K562 (cell line): ENCODE data around the gene VARS1. TPM values are rescaled to one million over a fixed set of nuclear protein-coding genes. Genes with fewer than 3 reads are reported as not detected.
A peak's percentile ranks its signal among the peaks of the same experiment; 100 is the strongest.

ENCODE experiments used
- ATAC-seq: fragments of 200-7000 bp; cut with Tn5 transposase; 3 replicates; pipeline ENCODE4 v1.9.1; 2020; ENCODE audit warnings: moderate library complexity
- BruUV-seq: library from RNA; stranded (reverse); fragments of 400-500 nt; replicated peaks from 2 replicates; lab custom pipeline; 2021; lab: Mats Ljungman, UMichigan
- CTCF ChIA-PET: fragments of 300-600 bp; formaldehyde crosslinking; extraction: SDS; loops from one replicate; lab custom pipeline; 2021; ENCODE audit warnings: low intra/inter-chr PET ratio; lab: Yijun Ruan, JAX
- POLR2A ChIA-PET: fragments of 300-600, 350-650 bp; sonication (Branson Sonifier 250); formaldehyde crosslinking; extraction: SDS; loops from one replicate; lab custom pipeline; 2021; ENCODE audit warnings: antibody characterized with exemption, inconsistent platforms; lab: Yijun Ruan, JAX
- DNase-seq, 4 experiments: peaks; one replicate each; pipeline versions ENCODE4 v3.0.0 to v3.0.0-alpha.2; 2011 to 2018; ENCODE audit warnings: low spot score in 3 of 4, mixed read lengths in 3 of 4; ENCODE audit errors: extremely low read depth in 1 of 4
- FAIRE-seq: peaks from 2 replicates; lab custom pipeline; 2011; peaks lifted over from hg19 to GRCh38; lab: Jason Lieb, UNC
- H2AFZ ChIP-seq: 2 replicates; pipeline ENCODE4 v1.6.0; 2011; ENCODE audit warnings: low read depth, low read length, control low read depth, inconsistent platforms
- H3K27ac ChIP-seq: fragments of 200-600 bp; 3 replicates; pipeline ENCODE4 v1.8.0; 2011; ENCODE audit warnings: low read depth, mild to moderate bottlenecking, control low read depth, inconsistent platforms, low read length, moderate library complexity, mixed read lengths; ENCODE audit errors: extremely low read depth
- H3K27me3 ChIP-seq, 2 experiments: fragments of 300-600 bp in 1 of 2; 2 replicates in 1 of 2; 3 replicates in 1 of 2; pipeline versions ENCODE4 v1.6.0 to v1.8.0; 2011; ENCODE audit warnings: inconsistent platforms in 2 of 2, low read length in 2 of 2, mild to moderate bottlenecking in 1 of 2, mixed read lengths in 1 of 2, moderate library complexity in 1 of 2; ENCODE audit not compliant: control insufficient read depth in 2 of 2, insufficient read depth in 2 of 2
- H3K36me3 ChIP-seq: fragments of 300-600 bp; 3 replicates; pipeline ENCODE4 v1.8.0; 2011; ENCODE audit warnings: mild to moderate bottlenecking, low read length, inconsistent platforms; ENCODE audit not compliant: control insufficient read depth, insufficient read depth
- H3K4me1 ChIP-seq, 2 experiments: fragments of 200-600 bp in 1 of 2; replicated peaks in 1 of 2; 2 replicates in 1 of 2; 3 replicates in 1 of 2; pipeline versions ENCODE4 v1.5.1 to v1.8.0; 2011; ENCODE audit warnings: inconsistent platforms in 2 of 2, low read length in 2 of 2, mild to moderate bottlenecking in 1 of 2, mixed read lengths in 1 of 2, moderate library complexity in 1 of 2; ENCODE audit not compliant: control insufficient read depth in 2 of 2, insufficient read depth in 2 of 2
- H3K4me2 ChIP-seq: 2 replicates; pipeline ENCODE4 v1.6.1; 2011; ENCODE audit warnings: low read length, control low read depth, inconsistent platforms, mixed read lengths; ENCODE audit not compliant: insufficient read depth
- H3K4me3 ChIP-seq: fragments of 200-600 bp; sonication (generic), shearing (Covaris generic); 2 replicates; pipeline ENCODE4 v1.5.1; 2016; ENCODE audit warnings: control low read depth, inconsistent platforms
- H3K79me2 ChIP-seq: fragments of 200-600 bp; 3 replicates; pipeline ENCODE4 v1.8.0; 2011; ENCODE audit warnings: low read length, inconsistent platforms; ENCODE audit not compliant: control insufficient read depth, insufficient read depth
- H3K9ac ChIP-seq, 2 experiments: 2 replicates each; pipeline versions ENCODE4 v1.6.0 to v1.6.1; 2011; ENCODE audit warnings: low read depth in 2 of 2, low read length in 2 of 2, control low read depth in 1 of 2, inconsistent platforms in 1 of 2, mild to moderate bottlenecking in 1 of 2, mixed read lengths in 1 of 2; ENCODE audit not compliant: insufficient read depth in 1 of 2
- H3K9me1 ChIP-seq: one replicate; pipeline ENCODE4 v1.6.0; 2011; ENCODE audit warnings: inconsistent platforms, mild to moderate bottlenecking, low read length, moderate library complexity; ENCODE audit not compliant: control insufficient read depth, insufficient read depth
- H3K9me3 ChIP-seq: replicated peaks from 2 replicates; pipeline ENCODE4 v1.5.1; 2011; ENCODE audit warnings: low read depth, low read length, inconsistent platforms; ENCODE audit not compliant: control insufficient read depth, insufficient read depth
- H4K20me1 ChIP-seq: replicated peaks from 2 replicates; pipeline ENCODE4 v1.6.1; 2011; ENCODE audit warnings: low read length, inconsistent platforms, mixed read lengths; ENCODE audit not compliant: control insufficient read depth, insufficient read depth
- DNMT1 ChIP-seq: fragments of 450-650 bp; IDR thresholded peaks from 2 replicates; pipeline ENCODE4 v1.6.1; 2016; ENCODE audit warnings: antibody characterized with exemption, mild to moderate bottlenecking
- KDM5B ChIP-seq: fragments of 200-600 bp; sonication (generic); IDR thresholded peaks from 2 replicates; pipeline ENCODE4 v1.6.1; 2012; ENCODE audit warnings: low read depth, mild to moderate bottlenecking, moderate library complexity, low read length, control low read depth, inconsistent platforms; ENCODE audit not compliant: insufficient replicate concordance
- MTA1 ChIP-seq: fragments of 450-650 bp; IDR thresholded peaks from 2 replicates; pipeline ENCODE4 v1.6.1; 2017; ENCODE audit warnings: borderline replicate concordance
- STAG1 ChIP-seq: sonication (generic); formaldehyde crosslinking; IDR thresholded peaks from 2 replicates; pipeline ENCODE4 v1.5.0; 2020; ENCODE audit warnings: missing genetic modification reagents, borderline replicate concordance
- TEAD1 ChIP-seq, 2 experiments: fragments of 450-650 bp in 1 of 2; sonication (generic) in 1 of 2; formaldehyde crosslinking; IDR thresholded peaks; 2 replicates each; pipeline versions ENCODE4 v1.4.0 to v1.8.0; 2020 to 2022; ENCODE audit warnings: mild to moderate bottlenecking in 2 of 2, missing genetic modification reagents in 1 of 2
- TEAD4 ChIP-seq, 2 experiments: sonication (generic) in 1 of 2; formaldehyde crosslinking in 1 of 2; IDR thresholded peaks; 2 replicates each; pipeline versions ENCODE4 v1.6.1 to v1.8.0; 2012 to 2022; ENCODE audit warnings: borderline replicate concordance in 1 of 2, inconsistent platforms in 1 of 2, low read length in 1 of 2, mild to moderate bottlenecking in 1 of 2, missing genetic modification reagents in 1 of 2
- ZFX ChIP-seq: sonication (generic); formaldehyde crosslinking; IDR thresholded peaks from 2 replicates; pipeline ENCODE4 v1.8.0; 2022; ENCODE audit warnings: mild to moderate bottlenecking, missing genetic modification reagents, moderate library complexity
- ZNF699 ChIP-seq: fragments of 250-450 bp; sonication (Bioruptor Pico); IDR thresholded peaks from 2 replicates; pipeline ENCODE4 v1.8.0; 2021; ENCODE audit warnings: mild to moderate bottlenecking, moderate library complexity; ENCODE audit not compliant: insufficient replicate concordance
- WGBS: fragments of 100-300 bp; shearing (Covaris generic); methylation state at CpG from one replicate; pipeline ENCODE4 v1.1.6; 2016; ENCODE audit warnings: low coverage, mixed read lengths; ENCODE audit not compliant: insufficient coverage; ENCODE audit errors: missing lambda C conversion rate; 5-methylcytosine and 5-hydroxymethylcytosine counted together
- in situ Hi-C: fragments of 300-500 bp; cut with MboI; formaldehyde crosslinking; loops from 4 replicates; pipeline ENCODE4 v1.15.0; 2018; ENCODE audit warnings: inconsistent platforms, mixed read lengths
- intact Hi-C: fragments of 100-400 bp; cut with micrococcal nuclease; formaldehyde crosslinking; loops from 2 replicates; pipeline ENCODE4 v1.14.2; 2022
- polyA plus RNA-seq, 8 experiments: library from polyadenylated mRNA; depleted of rRNA in 4 of 8; stranded (reverse) in 5 of 8; unstranded in 3 of 8; fragments of >200 nt; fragmentation: Nextera tagmentation in 2 of 8; fragmentation: Illumina TruSeq in 1 of 8; extraction: Ambion mirVana in 2 of 8; extraction: Trizol in 1 of 8; gene quantifications; 2 replicates each; pipeline versions ENCODE4 v1.2.1 to v1.2.3, GENCODE V29; 2011 to 2014; ENCODE audit warnings: inconsistent platforms in 1 of 8, missing spikeins in 1 of 8
- total RNA-seq, 7 experiments: library from RNA; depleted of rRNA in 6 of 7; stranded (reverse); fragments of >200 nt in 6 of 7; fragmentation: Illumina TruSeq in 2 of 7; extraction: Trizol in 2 of 7; gene quantifications; 2 replicates each; pipeline versions ENCODE4 v1.2.1 to v1.2.3, GENCODE V29; 2011 to 2021; ENCODE audit warnings: low replicate concordance in 1 of 7
- TF ChIP-seq, protein P1 (sequence below), 2 experiments: fragments of 150-350 bp in 1 of 2; IDR thresholded peaks; 2 replicates each; pipeline ENCODE4 v1.6.1; 2012 to 2016; ENCODE audit warnings: low read depth in 2 of 2, low read length in 2 of 2, mild to moderate bottlenecking in 1 of 2, moderate library complexity in 1 of 2

VARS1 gene
- total and polyA plus RNA-seq, 9 of the 15 experiments (the other 6 are each of a cell fraction or from before 2014, with no cell fraction given), result 2.9 to 488 (median 130) TPM

DNA sequence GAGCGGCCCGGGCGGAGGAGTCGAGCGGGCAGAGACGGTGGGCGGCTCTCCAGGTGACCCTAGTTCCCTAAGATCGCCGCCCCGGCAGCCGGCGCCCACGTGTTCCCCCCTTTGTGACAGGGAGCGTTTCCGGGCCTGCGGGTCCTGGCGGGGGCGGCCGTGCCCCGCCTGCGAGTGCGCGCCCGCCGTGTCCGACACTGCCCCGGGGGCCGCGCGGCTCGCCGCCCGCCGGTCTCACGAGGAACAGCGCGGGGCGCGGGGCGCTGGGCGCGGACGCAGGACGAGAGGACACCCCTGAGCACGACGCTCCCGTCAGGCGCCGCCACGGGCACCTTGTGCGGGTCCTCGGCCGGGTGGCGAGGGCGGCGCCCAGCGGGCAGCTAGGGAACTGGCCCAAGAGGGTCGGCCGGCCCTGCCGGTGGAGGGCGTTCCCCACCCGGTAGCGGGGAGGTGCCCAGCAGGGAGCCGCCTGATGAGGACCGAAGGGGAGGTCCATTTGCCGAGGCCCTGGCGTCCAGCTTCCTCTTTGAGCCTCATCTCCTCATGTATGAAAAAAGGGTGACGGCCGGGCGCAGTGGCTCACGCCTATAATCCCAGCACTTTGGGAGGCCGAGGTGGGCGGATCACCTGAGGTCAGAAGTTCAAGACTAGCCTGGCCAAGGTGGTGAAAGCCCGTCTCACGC, at the start of gene VARS1 (continued):
- TF ChIP-seq ZNF699 (CRISPR knock-in tag), result no peak
- TF ChIP-seq MTA1, result peak; percentile 83; the same call in 1 of the 2 replicates
- TF ChIP-seq TEAD4 (IDR thresholded peaks at IDR 0.05; ENCODE audit: low read length), result peak; percentile 38
- TF ChIP-seq TEAD4 (CRISPR knock-in tag; IDR thresholded peaks at IDR 0.05; ENCODE audit: borderline replicate concordance), result no peak
- TF ChIP-seq DNMT1, result no peak
- TF ChIP-seq, protein P1, sequence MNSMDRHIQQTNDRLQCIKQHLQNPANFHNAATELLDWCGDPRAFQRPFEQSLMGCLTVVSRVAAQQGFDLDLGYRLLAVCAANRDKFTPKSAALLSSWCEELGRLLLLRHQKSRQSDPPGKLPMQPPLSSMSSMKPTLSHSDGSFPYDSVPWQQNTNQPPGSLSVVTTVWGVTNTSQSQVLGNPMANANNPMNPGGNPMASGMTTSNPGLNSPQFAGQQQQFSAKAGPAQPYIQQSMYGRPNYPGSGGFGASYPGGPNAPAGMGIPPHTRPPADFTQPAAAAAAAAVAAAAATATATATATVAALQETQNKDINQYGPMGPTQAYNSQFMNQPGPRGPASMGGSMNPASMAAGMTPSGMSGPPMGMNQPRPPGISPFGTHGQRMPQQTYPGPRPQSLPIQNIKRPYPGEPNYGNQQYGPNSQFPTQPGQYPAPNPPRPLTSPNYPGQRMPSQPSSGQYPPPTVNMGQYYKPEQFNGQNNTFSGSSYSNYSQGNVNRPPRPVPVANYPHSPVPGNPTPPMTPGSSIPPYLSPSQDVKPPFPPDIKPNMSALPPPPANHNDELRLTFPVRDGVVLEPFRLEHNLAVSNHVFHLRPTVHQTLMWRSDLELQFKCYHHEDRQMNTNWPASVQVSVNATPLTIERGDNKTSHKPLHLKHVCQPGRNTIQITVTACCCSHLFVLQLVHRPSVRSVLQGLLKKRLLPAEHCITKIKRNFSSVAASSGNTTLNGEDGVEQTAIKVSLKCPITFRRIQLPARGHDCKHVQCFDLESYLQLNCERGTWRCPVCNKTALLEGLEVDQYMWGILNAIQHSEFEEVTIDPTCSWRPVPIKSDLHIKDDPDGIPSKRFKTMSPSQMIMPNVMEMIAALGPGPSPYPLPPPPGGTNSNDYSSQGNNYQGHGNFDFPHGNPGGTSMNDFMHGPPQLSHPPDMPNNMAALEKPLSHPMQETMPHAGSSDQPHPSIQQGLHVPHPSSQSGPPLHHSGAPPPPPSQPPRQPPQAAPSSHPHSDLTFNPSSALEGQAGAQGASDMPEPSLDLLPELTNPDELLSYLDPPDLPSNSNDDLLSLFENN (IDR thresholded peaks at IDR 0.05; ENCODE audit: low read depth in 2 of 2, low read length in 2 of 2), result no peak

DNA sequence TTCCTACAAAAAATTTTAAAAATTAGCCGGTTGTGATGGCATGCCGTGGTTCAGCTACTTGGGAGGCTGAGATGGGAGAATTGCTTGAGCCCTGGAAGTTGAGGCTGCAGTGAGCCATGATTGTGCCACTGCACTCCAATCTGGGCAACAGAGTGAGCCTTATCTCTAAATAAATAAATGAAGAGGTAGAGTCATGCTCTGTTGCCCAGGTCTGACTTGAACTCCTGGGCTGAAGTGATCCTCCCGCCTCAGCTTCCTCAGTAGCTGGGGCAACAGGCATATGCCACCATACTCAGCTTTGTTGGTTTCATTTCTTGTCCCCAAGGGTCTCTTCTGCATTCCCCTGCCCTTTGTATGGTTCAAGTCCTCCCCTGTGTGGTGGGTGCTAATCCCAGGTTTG, 49.0 kb upstream of the VARS1 start:
- Histone ChIP-seq H3K4me2 (no peak overlapping the region), H3K27ac (no peak overlapping the region), H3K27me3 (no peaks in the 10 kb centered on the region), H3K79me2 (peaks cover under 1% of the 10 kb centered on the region; the same call in 1 of the 3 replicates), H3K9me3 (no peaks in the 10 kb centered on the region), H3K36me3 (peaks cover 15% of the 10 kb centered on the region), H3K4me3 (no peak overlapping the region), H4K20me1 (peaks cover under 1% of the 10 kb centered on the region), H2AFZ (no peak overlapping the region), H3K4me1 (peaks cover 0 to 9% of the 10 kb centered on the region in 2 experiments; a peak in 1 of 5 replicates), H3K9me1 (no peaks in the 10 kb centered on the region), H3K9ac (no peak overlapping the region)
- CTCF ChIA-PET, result no interaction called here
- in situ Hi-C loops, result no loop called here
- POLR2A ChIA-PET, result interaction anchor here (0.6 to 15.7 kb wide), 21 partner anchors 8 to 1262 kb away, joined by 3 to 229 read pairs (median 5); partner anchors contain the start of genes ABHD16A, BAG6, CLIC1 and CSNK2B
- 83% methylated on average over 3 of the region's 3 CpGs for WGBS
- no TSS peak for BruUV-seq
- no peak for ATAC-seq
- no peak for FAIRE-seq
- 0 out of 2 replicates have a peak, but pooled peaks have one; percentile 8 for TF ChIP-seq STAG1
- 0 out of 2 replicates have a peak, but pooled peaks have one; percentile 20 for TF ChIP-seq ZFX (CRISPR knock-in tag)
- TF ChIP-seq KDM5B, result peak; percentile 30
- TF ChIP-seq TEAD1 (CRISPR knock-in tag; IDR thresholded peaks at IDR 0.05), result no peak
- DNase-seq, result no peak
- intact Hi-C loops, result no loop called here
